ENCODE data around the gene MAMDC2. TPM values are rescaled to one million over a fixed set of nuclear protein-coding genes. Genes with fewer than 3 reads are reported as not detected.
A peak's percentile ranks its signal among the peaks of the same experiment; 100 is the strongest.

MAMDC2 gene
- total RNA-seq, 1 experiment from 2014 or later, result 0.26 TPM

- no peak for DNase-seq
- H3K27me3 Mint-ChIP-seq (ENCODE audit: unreplicated experiment), result no peaks in the 10 kb centered on the region
- TF ChIP-seq, protein P1, sequence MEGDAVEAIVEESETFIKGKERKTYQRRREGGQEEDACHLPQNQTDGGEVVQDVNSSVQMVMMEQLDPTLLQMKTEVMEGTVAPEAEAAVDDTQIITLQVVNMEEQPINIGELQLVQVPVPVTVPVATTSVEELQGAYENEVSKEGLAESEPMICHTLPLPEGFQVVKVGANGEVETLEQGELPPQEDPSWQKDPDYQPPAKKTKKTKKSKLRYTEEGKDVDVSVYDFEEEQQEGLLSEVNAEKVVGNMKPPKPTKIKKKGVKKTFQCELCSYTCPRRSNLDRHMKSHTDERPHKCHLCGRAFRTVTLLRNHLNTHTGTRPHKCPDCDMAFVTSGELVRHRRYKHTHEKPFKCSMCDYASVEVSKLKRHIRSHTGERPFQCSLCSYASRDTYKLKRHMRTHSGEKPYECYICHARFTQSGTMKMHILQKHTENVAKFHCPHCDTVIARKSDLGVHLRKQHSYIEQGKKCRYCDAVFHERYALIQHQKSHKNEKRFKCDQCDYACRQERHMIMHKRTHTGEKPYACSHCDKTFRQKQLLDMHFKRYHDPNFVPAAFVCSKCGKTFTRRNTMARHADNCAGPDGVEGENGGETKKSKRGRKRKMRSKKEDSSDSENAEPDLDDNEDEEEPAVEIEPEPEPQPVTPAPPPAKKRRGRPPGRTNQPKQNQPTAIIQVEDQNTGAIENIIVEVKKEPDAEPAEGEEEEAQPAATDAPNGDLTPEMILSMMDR (IDR thresholded peaks at IDR 0.05; ENCODE audit: unreplicated experiment), result no peak
- no peak overlapping the region for H3K27ac Mint-ChIP-seq (ENCODE audit: unreplicated experiment)
- peaks cover 9% of the 10 kb centered on the region for H3K4me1 Mint-ChIP-seq (ENCODE audit: low read depth, unreplicated experiment)
- intact Hi-C loops (cut with micrococcal nuclease; ENCODE audit: unreplicated experiment), result no loop called here
- CTCF ChIA-PET, result interaction anchor here (1.0 kb wide), 1 partner anchor 99 kb away, joined by 3 read pairs; no protein-coding TSS in a partner anchor
- no peaks in the 10 kb centered on the region for H3K9me3 Mint-ChIP-seq (ENCODE audit: low read depth, unreplicated experiment)
- H3K4me3 Mint-ChIP-seq (ENCODE audit: low read depth, unreplicated experiment), result no peak overlapping the region
- H3K36me3 Mint-ChIP-seq (ENCODE audit: insufficient read depth, unreplicated experiment), result no peaks in the 10 kb centered on the region
- no TSS peak for BruUV-seq (replicated peaks)
These were observed 30.0 kb upstream of the MAMDC2 start for GRCh38 chr9:70013598-70014196.

DNA sequence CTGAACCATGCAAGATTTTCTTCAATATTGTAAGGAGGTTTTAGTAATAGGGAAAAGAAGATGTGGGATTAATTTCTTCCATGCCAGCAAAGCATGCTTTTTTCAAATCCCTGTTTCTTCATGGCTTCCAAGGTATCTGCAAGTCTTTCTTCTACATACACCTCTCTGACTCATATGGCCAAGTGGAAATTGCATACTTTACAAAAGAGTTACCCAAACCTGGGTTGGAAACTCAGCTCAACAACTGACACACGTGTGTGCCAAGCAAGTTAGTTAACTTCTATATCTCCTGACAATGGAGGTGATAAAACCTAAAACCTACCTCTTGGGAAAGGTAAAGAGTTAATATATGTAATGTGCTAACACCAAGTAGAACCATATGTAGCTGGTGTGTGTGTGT is 28.5 kb upstream of the MAMDC2 start:
- DNase-seq, result no peak
- Mint-ChIP-seq H3K27ac (ENCODE audit: unreplicated experiment) (no peak overlapping the region), H3K27me3 (ENCODE audit: unreplicated experiment) (no peaks in the 10 kb centered on the region), H3K9me3 (ENCODE audit: low read depth, unreplicated experiment) (no peaks in the 10 kb centered on the region), H3K36me3 (ENCODE audit: insufficient read depth, unreplicated experiment) (no peaks in the 10 kb centered on the region), H3K4me1 (ENCODE audit: low read depth, unreplicated experiment) (peaks cover 9% of the 10 kb centered on the region), H3K4me3 (ENCODE audit: low read depth, unreplicated experiment) (no peak overlapping the region)
- TF ChIP-seq, protein P1 (IDR thresholded peaks at IDR 0.05; ENCODE audit: unreplicated experiment), result no peak
- no TSS peak for BruUV-seq (replicated peaks)
- CTCF ChIA-PET, result no interaction called here
- intact Hi-C loops (cut with micrococcal nuclease; ENCODE audit: unreplicated experiment), result no loop called here

GRCh38 chr9:70020217-70020616 is 23.4 kb upstream of the MAMDC2 start:
- intact Hi-C loops (cut with micrococcal nuclease; ENCODE audit: unreplicated experiment), result no loop called here
- no peak overlapping the region for H3K27ac Mint-ChIP-seq (ENCODE audit: unreplicated experiment)
- DNase-seq, result no peak
- no peak overlapping the region for H3K4me3 Mint-ChIP-seq (ENCODE audit: low read depth, unreplicated experiment)
- no peaks in the 10 kb centered on the region for H3K9me3 Mint-ChIP-seq (ENCODE audit: low read depth, unreplicated experiment)
- CTCF ChIA-PET, result no interaction called here
- no peaks in the 10 kb centered on the region for H3K27me3 Mint-ChIP-seq (ENCODE audit: unreplicated experiment)
- no peaks in the 10 kb centered on the region for H3K4me1 Mint-ChIP-seq (ENCODE audit: low read depth, unreplicated experiment)
- no peaks in the 10 kb centered on the region for H3K36me3 Mint-ChIP-seq (ENCODE audit: insufficient read depth, unreplicated experiment)
- TF ChIP-seq, protein P1 (IDR thresholded peaks at IDR 0.05; ENCODE audit: unreplicated experiment), result no peak
- BruUV-seq (replicated peaks), result no TSS peak

- CTCF ChIA-PET, result interaction anchor here (1.2 kb wide), 1 partner anchor 10 kb away, joined by 3 read pairs; no protein-coding TSS in a partner anchor
- BruUV-seq (replicated peaks), result no TSS peak
- intact Hi-C loops (cut with micrococcal nuclease; ENCODE audit: unreplicated experiment), result no loop called here
- H3K27me3 Mint-ChIP-seq (ENCODE audit: unreplicated experiment), result no peaks in the 10 kb centered on the region
- H3K9me3 Mint-ChIP-seq (ENCODE audit: low read depth, unreplicated experiment), result no peaks in the 10 kb centered on the region
- H3K4me3 Mint-ChIP-seq (ENCODE audit: low read depth, unreplicated experiment), result no peak overlapping the region
- no peaks in the 10 kb centered on the region for H3K36me3 Mint-ChIP-seq (ENCODE audit: insufficient read depth, unreplicated experiment)
- H3K27ac Mint-ChIP-seq (ENCODE audit: unreplicated experiment), result no peak overlapping the region
- TF ChIP-seq, protein P1 (IDR thresholded peaks at IDR 0.05; ENCODE audit: unreplicated experiment), result no peak
- no peaks in the 10 kb centered on the region for H3K4me1 Mint-ChIP-seq (ENCODE audit: low read depth, unreplicated experiment)
- peak; percentile 60 for DNase-seq
These were observed 22.6 kb upstream of the MAMDC2 start for GRCh38 chr9:70020991-70021571.

All from Calu3 (cell line).